ENCODE measurements around the gene CCDC7.

DNA sequence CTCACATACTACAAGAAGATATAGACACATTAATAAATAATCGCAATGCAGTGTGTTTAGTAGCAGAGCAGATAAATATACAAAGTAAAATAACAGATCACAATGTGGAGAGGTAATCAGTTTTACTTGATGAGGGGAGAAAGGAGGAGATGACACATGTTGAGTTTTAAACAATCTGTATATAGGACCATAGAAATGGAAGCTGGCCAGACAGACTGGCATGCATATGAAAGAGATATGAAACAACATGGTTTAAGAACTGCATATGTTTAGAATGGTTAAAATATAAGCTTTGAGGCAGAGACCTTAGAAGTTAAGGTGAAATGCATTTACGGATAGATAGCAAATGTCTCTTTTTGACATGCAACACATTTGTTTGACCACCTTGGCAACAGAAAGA lies 19.8 kb upstream of the CCDC7 start:
- TF ChIP-seq, protein P1, sequence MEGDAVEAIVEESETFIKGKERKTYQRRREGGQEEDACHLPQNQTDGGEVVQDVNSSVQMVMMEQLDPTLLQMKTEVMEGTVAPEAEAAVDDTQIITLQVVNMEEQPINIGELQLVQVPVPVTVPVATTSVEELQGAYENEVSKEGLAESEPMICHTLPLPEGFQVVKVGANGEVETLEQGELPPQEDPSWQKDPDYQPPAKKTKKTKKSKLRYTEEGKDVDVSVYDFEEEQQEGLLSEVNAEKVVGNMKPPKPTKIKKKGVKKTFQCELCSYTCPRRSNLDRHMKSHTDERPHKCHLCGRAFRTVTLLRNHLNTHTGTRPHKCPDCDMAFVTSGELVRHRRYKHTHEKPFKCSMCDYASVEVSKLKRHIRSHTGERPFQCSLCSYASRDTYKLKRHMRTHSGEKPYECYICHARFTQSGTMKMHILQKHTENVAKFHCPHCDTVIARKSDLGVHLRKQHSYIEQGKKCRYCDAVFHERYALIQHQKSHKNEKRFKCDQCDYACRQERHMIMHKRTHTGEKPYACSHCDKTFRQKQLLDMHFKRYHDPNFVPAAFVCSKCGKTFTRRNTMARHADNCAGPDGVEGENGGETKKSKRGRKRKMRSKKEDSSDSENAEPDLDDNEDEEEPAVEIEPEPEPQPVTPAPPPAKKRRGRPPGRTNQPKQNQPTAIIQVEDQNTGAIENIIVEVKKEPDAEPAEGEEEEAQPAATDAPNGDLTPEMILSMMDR (conservative IDR thresholded peaks at IDR 0.05; ENCODE audit: low read length) = no peak
- no peak for TF ChIP-seq EZH2phosphoT487 (IDR thresholded peaks at IDR 0.05; ENCODE audit: borderline replicate concordance)
